Measurements from ENCODE around the gene SH3BP1.
A peak's percentile ranks its signal among the peaks of the same experiment; 100 is the strongest.
"Not testable (repeated sequence)": the region's sequence is repeated elsewhere in the genome, so short reads cannot be mapped to it uniquely, and the experiment has no call there.

The SH3BP1 gene, protein sequence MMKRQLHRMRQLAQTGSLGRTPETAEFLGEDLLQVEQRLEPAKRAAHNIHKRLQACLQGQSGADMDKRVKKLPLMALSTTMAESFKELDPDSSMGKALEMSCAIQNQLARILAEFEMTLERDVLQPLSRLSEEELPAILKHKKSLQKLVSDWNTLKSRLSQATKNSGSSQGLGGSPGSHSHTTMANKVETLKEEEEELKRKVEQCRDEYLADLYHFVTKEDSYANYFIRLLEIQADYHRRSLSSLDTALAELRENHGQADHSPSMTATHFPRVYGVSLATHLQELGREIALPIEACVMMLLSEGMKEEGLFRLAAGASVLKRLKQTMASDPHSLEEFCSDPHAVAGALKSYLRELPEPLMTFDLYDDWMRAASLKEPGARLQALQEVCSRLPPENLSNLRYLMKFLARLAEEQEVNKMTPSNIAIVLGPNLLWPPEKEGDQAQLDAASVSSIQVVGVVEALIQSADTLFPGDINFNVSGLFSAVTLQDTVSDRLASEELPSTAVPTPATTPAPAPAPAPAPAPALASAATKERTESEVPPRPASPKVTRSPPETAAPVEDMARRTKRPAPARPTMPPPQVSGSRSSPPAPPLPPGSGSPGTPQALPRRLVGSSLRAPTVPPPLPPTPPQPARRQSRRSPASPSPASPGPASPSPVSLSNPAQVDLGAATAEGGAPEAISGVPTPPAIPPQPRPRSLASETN

GRCh38 chr22:37639070-37639760, at the start of gene SH3BP1:
SH3BP1 (plus strand) TSS chr22:37639669; CDS start chr22:37639788, 119 bp downstream.
- peak; percentile 66 for DNase-seq

GRCh38 chr22:37591081-37591480, 48.4 kb upstream of the SH3BP1 start:
- not testable (repeated sequence) for DNase-seq

DNA sequence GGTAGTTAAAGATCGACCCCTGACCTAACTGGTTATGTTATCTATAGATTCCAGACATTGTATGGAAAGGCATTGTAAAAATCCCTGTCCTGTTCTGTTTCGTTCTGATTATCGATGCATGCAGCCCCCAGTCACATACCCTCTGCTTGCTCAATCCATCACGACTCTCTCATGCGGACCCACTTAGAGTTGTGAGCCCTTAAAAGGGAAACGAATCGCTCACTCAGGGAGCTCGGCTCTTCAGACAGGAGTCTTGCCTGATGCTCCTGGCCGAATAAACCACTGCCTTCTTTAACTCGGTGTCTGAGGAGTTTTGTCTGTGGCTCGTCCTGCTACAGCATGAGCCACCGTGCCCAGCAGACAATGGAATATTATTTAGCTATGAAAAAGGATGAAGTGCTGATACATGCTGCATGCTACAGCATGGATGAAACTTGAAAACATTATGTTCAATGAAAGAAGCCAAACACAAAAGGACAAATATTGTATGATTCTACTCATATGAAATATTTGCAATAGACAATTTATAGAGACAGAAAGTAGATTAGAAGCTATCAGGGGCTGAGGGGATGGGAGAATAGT, 47.6 kb upstream of the SH3BP1 start:
- no peak for DNase-seq

- no peak for DNase-seq
Measured at GRCh38 chr22:37594237-37594636, 45.2 kb upstream of the SH3BP1 start.

GRCh38 chr22:37599153-37599552, 40.3 kb upstream of the SH3BP1 start:
- no peak for DNase-seq

GRCh38 chr22:37601203-37601539, 38.3 kb upstream of the SH3BP1 start:
- no peak for DNase-seq

GRCh38 chr22:37601540-37602442, 37.7 kb upstream of the SH3BP1 start:
- no peak for DNase-seq

GRCh38 chr22:37602546-37603277, 36.8 kb upstream of the SH3BP1 start:
- DNase-seq: not testable (repeated sequence)

DNA sequence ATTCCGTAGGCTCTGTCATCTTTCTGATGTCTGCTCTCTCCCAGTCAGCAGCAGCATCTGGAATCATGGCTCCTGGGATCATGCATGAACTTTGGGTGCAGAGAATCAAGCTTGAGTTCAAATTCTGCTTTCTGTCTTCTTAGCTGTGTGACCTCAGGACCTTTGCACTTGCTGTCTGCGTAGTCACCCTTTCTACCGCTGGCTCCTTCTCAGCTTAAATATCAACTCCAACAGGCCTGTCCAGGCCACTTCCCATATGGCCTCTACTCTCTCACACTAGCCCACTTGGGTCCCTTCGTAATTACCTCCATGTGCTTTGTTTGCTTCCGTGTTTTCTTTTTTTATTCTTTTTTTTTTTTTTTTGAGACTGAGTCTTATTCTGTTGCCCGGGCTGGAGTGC, 35.4 kb upstream of the SH3BP1 start:
- DNase-seq: no peak

DNA sequence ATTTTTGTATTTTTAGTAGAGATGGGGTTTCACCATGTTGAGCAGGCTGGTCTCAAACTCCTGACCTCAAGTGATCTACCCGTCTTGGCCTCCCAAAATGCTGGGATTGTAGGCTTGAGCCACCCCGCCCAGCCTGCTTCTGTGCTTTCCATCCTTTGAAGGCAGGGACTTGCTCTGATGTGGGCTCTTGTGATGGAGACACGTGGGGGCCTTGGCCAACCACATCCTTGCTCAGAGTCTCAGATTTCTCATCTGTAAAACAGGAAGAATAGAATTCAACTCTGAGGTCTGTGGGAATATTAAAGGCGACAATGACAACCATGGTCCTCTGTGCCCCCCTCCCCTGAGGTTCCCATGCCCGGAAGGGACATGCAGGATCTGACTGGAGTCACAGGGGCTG, 34.6 kb upstream of the SH3BP1 start:
- DNase-seq: peak; percentile 53

DNA sequence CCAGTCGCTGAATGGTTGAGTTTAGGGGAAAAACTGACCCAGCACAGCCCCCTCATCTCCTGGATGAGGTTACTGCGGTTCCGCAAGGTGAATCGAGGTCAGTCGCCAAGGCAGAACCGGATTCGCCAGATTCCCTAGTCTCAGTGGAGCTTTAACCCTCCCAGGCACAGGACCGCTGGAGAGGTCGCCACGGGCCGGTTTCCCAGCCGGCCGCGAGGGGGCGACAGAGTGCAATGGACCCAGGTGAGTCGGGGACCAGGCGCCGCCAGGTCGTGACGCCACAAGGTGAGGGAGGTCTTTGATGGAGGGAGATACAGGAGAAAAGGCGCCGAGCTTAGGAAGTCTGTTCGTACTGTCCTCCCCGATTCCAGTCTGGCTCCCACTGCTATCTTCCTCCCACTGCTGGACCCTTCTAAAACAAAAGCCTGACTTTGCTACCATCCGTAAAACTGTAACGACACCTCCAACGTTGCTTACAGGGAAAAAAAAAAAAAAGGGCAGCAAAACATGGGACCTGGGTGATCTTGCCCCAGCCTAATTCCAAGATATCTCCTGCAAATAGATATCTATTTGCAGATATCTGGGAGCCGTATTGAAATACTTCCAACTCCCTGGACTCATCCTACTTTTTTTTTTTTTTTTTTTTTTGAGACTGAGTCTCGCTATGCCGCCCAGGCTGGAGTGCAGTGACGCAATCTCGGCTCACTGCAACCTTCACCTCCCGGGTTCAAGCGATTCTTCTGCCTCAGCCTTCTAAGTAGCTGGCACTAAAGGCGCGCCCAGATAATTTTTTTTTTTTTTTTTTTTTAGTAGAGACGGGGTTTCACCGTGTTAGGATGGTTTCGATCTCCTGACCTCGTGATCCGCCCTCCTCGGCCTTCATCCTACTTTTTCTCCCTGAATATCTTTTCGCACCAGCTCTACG, 32.2 kb upstream of the SH3BP1 start:
- peak; percentile 92 for DNase-seq

DNA sequence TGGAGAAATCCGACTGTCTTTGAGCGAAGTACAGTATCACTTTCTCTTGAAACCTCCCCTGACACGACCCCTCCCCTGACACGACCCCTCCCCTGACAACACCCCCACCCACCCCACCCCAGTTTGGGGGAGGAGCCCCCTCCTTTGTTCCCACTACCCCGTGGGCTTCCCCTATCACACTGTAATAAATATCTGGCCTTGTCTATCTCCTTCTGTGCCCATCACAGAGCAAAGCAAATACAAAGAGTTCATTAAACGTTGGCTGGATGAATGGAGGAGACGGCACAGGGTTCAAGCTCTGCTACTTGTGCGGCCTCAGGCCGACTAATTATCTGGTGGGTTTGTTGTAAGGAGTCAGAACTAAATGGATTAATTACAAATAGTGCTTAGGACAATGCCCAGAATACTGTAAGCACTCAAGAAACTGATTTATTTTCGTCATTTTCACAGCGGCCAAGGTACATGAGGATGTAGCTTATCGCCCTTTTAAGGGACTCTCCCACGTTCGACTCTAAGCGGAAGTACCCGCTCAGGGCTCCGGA, 31.5 kb upstream of the SH3BP1 start:
- DNase-seq: no peak

- DNase-seq: peak; percentile 98
Measured at GRCh38 chr22:37608477-37609239, 30.8 kb upstream of the SH3BP1 start, which contains the start of gene GGA1. GGA1 (plus strand) TSS chr22:37608834; CDS start chr22:37608861, 27 bp downstream.

DNA sequence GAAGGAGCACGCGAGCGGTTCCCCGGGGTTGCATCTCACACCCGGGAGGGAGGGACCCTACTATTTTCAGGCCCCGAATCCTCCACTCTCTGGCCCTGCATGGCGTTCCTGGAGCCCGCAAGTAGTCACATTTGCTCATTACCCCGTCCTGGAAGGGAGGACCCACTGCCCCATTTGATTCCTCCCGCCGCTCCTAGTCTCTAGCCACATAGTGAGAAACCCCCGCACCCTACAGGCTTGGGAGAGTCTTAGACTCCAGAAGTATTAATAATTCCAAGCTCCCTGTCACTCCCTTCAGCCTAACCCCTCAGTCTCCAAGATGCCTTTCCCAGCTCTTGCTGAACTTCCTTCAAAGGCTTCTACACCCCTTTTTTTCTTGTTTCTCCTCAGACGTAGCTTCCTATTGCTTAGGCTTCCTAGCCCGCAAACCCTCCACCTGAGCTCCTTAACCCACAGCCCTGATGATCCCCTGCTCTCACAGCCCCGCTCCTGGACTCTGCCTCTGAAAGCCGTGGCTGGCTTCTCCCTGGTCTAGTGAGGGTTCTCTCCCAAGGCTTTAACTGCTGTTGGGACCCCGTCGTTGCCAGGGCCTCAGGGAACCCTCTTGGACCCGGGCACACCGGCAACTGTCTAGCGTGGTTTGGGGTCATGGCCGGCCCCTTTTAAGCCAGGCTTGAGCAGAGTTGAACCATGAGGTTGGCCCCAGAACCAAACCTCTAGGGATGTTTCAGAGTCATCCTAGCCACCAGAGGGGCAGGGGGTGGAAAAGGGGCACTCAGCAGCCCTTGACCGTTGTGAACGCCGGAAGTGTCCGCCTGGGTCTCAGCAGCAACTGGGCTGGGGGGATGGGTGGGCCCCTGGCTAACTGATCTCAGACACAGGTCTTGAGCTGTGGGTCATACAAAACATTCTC, 30.0 kb upstream of the SH3BP1 start:
- no peak for DNase-seq

GRCh38 chr22:37610153-37610475, 29.4 kb upstream of the SH3BP1 start:
- not testable (repeated sequence) for DNase-seq

- DNase-seq: no peak
Measured at GRCh38 chr22:37610480-37611129, 28.9 kb upstream of the SH3BP1 start.

DNA sequence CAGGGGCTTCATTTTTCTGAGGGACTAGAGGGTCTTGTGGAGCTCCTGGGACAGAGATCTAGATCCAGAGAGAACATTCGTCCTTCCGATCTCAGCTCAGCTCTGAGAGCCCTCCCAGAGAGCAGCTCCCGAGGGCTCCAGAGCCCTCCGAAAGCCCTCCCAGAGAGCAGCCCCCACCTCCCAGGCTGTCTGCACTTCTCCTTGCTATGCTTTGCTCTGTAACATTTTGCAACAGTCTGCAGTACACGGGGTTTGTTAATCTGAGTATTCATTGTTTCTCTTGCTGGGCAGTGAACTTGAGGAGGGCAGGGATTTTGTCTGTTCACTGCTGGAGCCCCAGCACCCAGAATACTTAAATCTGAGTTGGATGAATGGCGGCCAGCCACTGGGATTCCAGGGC, 28.3 kb upstream of the SH3BP1 start:
- DNase-seq: no peak

All from activated CD4-positive, alpha-beta T cell treated with anti-CD3 and anti-CD28 coated beads, Interleukin-2, amount 50 U/mL, for 16 hours (primary cell).